ENCODE measurements around the gene KNSTRN.

KNSTRN gene

GRCh38 chr15:40346579-40347558, 35.7 kb upstream of the KNSTRN start:
- DNase-seq, result no peak

GRCh38 chr15:40347559-40348473, 34.7 kb upstream of the KNSTRN start:
- no peak for DNase-seq

- DNase-seq, result no peak
Measured at GRCh38 chr15:40348474-40348870, 34.0 kb upstream of the KNSTRN start.

GRCh38 chr15:40349163-40349562, 33.4 kb upstream of the KNSTRN start:
- no peak for DNase-seq

- DNase-seq, result no peak
Measured at GRCh38 chr15:40352281-40352901, 30.1 kb upstream of the KNSTRN start.

- DNase-seq, result no peak
Measured at GRCh38 chr15:40353697-40354096, 28.8 kb upstream of the KNSTRN start.

- no peak for DNase-seq
Measured at GRCh38 chr15:40354408-40355171, 27.9 kb upstream of the KNSTRN start.

- DNase-seq, result no peak
Measured at GRCh38 chr15:40355976-40356585, 26.4 kb upstream of the KNSTRN start.

- no peak for DNase-seq
Measured at GRCh38 chr15:40357246-40357645, 25.3 kb upstream of the KNSTRN start.

- DNase-seq, result peak; percentile 79
Measured at GRCh38 chr15:40357723-40358470, 24.6 kb upstream of the KNSTRN start, which contains the start of gene DISP2. Gene DISP2 (plus strand): TSS chr15:40358219. CDS start chr15:40358322, 103 bp downstream.

GRCh38 chr15:40358471-40359353, 23.8 kb upstream of the KNSTRN start:
- DNase-seq, result peak; percentile 53

- DNase-seq, result no peak
Measured at GRCh38 chr15:40360015-40360414, 22.5 kb upstream of the KNSTRN start.

GRCh38 chr15:40361640-40362039, 20.9 kb upstream of the KNSTRN start:
- DNase-seq, result no peak

- DNase-seq, result no peak
Measured at GRCh38 chr15:40363611-40364010, 18.9 kb upstream of the KNSTRN start.

- DNase-seq, result no peak
Measured at GRCh38 chr15:40364251-40364650, 18.3 kb upstream of the KNSTRN start.

- no peak for DNase-seq
Measured at GRCh38 chr15:40365016-40365415, 17.5 kb upstream of the KNSTRN start.

- DNase-seq, result no peak
Measured at GRCh38 chr15:40365624-40366456, 16.7 kb upstream of the KNSTRN start.

GRCh38 chr15:40366457-40367370, 15.8 kb upstream of the KNSTRN start:
- no peak for DNase-seq
